K562 (cell line): ENCODE data around the gene PDLIM4. TPM values are rescaled to one million over a fixed set of nuclear protein-coding genes. Genes with fewer than 3 reads are reported as not detected.
A peak's percentile ranks its signal among the peaks of the same experiment; 100 is the strongest.

ENCODE experiments used
- PBX2 ChIP-seq, 2 experiments: IDR thresholded peaks in 1 of 2; conservative IDR thresholded peaks in 1 of 2; 2 replicates each; pipeline ENCODE4 v1.6.1; 2016; ENCODE audit warnings: low read depth in 2 of 2, mild to moderate bottlenecking in 1 of 2, missing compliant biosample characterization in 1 of 2, missing genetic modification characterization in 1 of 2, moderate library complexity in 1 of 2
- PHF8 ChIP-seq: fragments of 200-600 bp; sonication (generic); IDR thresholded peaks from 2 replicates; pipeline ENCODE4 v1.6.1; 2012; ENCODE audit warnings: mixed run types, mild to moderate bottlenecking, inconsistent platforms, low read length, moderate library complexity, borderline replicate concordance
- VEZF1 ChIP-seq: fragments of 200-800 bp; sonication (Bioruptor generic); IDR thresholded peaks from 2 replicates; pipeline ENCODE4 v1.6.1; 2017; ENCODE audit warnings: missing genetic modification characterization, missing compliant biosample characterization
- polyA plus RNA-seq, 8 experiments: library from polyadenylated mRNA; depleted of rRNA in 4 of 8; stranded (reverse) in 5 of 8; unstranded in 3 of 8; fragments of >200 nt; fragmentation: Nextera tagmentation in 2 of 8; fragmentation: Illumina TruSeq in 1 of 8; extraction: Ambion mirVana in 2 of 8; extraction: Trizol in 1 of 8; gene quantifications; 2 replicates each; pipeline versions ENCODE4 v1.2.1 to v1.2.3, GENCODE V29; 2011 to 2014; ENCODE audit warnings: inconsistent platforms in 1 of 8, missing spikeins in 1 of 8
- total RNA-seq, 7 experiments: library from RNA; depleted of rRNA in 6 of 7; stranded (reverse); fragments of >200 nt in 6 of 7; fragmentation: Illumina TruSeq in 2 of 7; extraction: Trizol in 2 of 7; gene quantifications; 2 replicates each; pipeline versions ENCODE4 v1.2.1 to v1.2.3, GENCODE V29; 2011 to 2021; ENCODE audit warnings: low replicate concordance in 1 of 7

Gene PDLIM4
- total and polyA plus RNA-seq, 9 of the 15 experiments (the other 6 are each of a cell fraction or from before 2014, with no cell fraction given): 0.28 to 32.8 (median 13.1) TPM

- TF ChIP-seq PBX2 (CRISPR knock-in tag; IDR thresholded peaks at IDR 0.05; ENCODE audit: low read depth) (no peak), PBX2 (tag; conservative IDR thresholded peaks at IDR 0.05; ENCODE audit: low read depth) (0 out of 2 replicates have a peak, but pooled peaks have one; percentile 31), VEZF1 (CRISPR knock-in tag) (0 out of 2 replicates have a peak, but pooled peaks have one; percentile 32), PHF8 (no peak)
These were observed 7.2 kb downstream of the PDLIM4 start (continued) for GRCh38 chr5:132264546-132265335.
